Fibroblast of villous mesenchyme (primary cell): ENCODE data around the gene TBC1D22A. TPM values are rescaled to one million over a fixed set of nuclear protein-coding genes. Genes with fewer than 3 reads are reported as not detected.
"Not testable (repeated sequence)": the region's sequence is repeated elsewhere in the genome, so short reads cannot be mapped to it uniquely, and the experiment has no call there.

Source experiments
- DNase-seq: peaks from one replicate; pipeline ENCODE4 v3.0.0-alpha.2; 2010; ENCODE audit warnings: low read depth
- H3K4me3 ChIP-seq: 2 replicates; pipeline ENCODE4 v1.5.1; 2011; ENCODE audit warnings: low read depth, mild to moderate bottlenecking, low read length
- CTCF ChIP-seq: IDR thresholded peaks from 2 replicates; pipeline ENCODE4 v1.5.1; 2012; ENCODE audit warnings: low read depth, mild to moderate bottlenecking, low read length; ENCODE audit not compliant: insufficient read depth
- total RNA-seq: library from RNA; depleted of rRNA; stranded (reverse); fragments of >200 nt; gene quantifications from 2 replicates; pipeline ENCODE4 v1.2.3, GENCODE V29; 2012

TBC1D22A gene
- total RNA-seq, 1 donor = 12.5 TPM

- no peak for TF ChIP-seq CTCF
- H3K4me3 ChIP-seq = no peak overlapping the region
- no peak for DNase-seq
These were observed 212.5 kb downstream of the TBC1D22A start for GRCh38 chr22:46974631-46975585.

GRCh38 chr22:46976143-46976542 lies 213.7 kb downstream of the TBC1D22A start:
- DNase-seq = no peak
- no peak for TF ChIP-seq CTCF
- no peak overlapping the region for H3K4me3 ChIP-seq

DNA sequence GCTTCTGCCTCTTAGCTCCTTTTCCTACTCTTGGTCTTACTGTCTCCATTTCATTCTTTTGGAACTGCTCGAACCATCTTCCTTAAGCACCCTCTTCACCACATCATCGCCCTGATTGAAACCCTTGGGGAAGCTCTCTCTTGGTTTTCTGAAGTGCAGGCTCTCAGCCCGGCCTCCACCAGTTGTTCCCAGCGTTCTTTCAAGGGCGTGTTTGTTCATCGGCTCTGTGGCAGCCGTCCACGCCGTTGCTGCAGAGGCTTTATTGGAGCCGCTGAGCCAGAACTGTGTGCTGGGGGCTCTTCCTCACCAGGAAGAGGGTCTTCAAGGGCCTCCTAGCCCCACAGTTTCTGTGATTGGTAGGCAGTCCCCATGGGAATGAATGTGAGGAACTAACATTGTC lies 214.1 kb downstream of the TBC1D22A start:
- DNase-seq = no peak
- TF ChIP-seq CTCF = no peak
- H3K4me3 ChIP-seq = no peak overlapping the region

- TF ChIP-seq CTCF = no peak
- DNase-seq = no peak
- H3K4me3 ChIP-seq = no peak overlapping the region
These were observed 215.3 kb downstream of the TBC1D22A start for GRCh38 chr22:46977656-46978343.

DNA sequence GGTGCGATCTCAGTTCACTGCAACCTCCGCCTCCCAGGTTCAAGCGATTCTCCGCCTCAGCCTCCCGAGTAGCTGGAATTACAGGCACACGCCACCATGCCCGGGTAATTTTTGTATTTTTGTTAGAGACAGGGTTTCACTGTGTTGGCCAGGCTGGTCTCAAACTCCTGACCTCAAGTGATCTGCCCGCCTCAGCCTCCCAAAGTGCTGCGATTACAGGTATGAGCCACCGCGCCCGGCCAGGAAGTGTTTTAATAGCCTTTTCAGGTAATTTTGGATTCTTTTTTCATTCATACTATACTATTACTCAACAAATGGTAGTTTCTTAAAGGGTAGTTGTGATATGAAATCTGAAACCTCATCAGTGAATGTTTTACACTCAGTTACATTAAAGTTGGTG lies 216.2 kb downstream of the TBC1D22A start:
- DNase-seq, H3K4me3 ChIP-seq: not testable (repeated sequence)

DNA sequence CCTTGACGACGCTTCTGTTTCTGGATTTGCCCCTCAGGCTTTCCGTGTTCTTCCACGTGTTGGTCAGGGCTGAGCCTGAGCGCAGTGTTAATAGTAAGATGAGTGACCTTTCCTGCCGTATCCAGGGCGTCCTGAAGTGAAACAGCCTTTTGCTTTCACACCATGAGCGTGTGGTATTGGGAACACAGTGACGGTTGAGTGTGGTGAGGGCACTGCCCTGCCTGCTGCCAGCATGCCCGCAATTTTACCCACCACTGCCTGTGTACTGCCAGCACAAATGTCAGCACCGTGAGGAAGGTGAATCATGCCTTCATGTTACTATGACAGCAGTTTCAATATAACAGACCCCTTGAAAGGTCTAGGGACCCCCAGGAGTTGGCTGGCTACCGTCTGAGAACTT lies 217.1 kb downstream of the TBC1D22A start:
- DNase-seq = no peak
- no peak for TF ChIP-seq CTCF

GRCh38 chr22:46980392-46980791 lies 217.9 kb downstream of the TBC1D22A start:
- no peak overlapping the region for H3K4me3 ChIP-seq
- no peak for TF ChIP-seq CTCF
- DNase-seq = no peak

More for the DNA sequence above, 217.1 kb downstream of the TBC1D22A start:
- no peak overlapping the region for H3K4me3 ChIP-seq
